CD1c-positive myeloid dendritic cell (primary cell): Measurements from ENCODE around the gene CBX1.
A peak's percentile ranks its signal among the peaks of the same experiment; 100 is the strongest.
"Not testable (repeated sequence)": the region's sequence is repeated elsewhere in the genome, so short reads cannot be mapped to it uniquely, and the experiment has no call there.

ENCODE experiments used
- DNase-seq: peaks from one replicate; pipeline ENCODE4 v3.0.0-alpha.2; 2016; ENCODE audit errors: extremely low spot score

CBX1 gene

DNA sequence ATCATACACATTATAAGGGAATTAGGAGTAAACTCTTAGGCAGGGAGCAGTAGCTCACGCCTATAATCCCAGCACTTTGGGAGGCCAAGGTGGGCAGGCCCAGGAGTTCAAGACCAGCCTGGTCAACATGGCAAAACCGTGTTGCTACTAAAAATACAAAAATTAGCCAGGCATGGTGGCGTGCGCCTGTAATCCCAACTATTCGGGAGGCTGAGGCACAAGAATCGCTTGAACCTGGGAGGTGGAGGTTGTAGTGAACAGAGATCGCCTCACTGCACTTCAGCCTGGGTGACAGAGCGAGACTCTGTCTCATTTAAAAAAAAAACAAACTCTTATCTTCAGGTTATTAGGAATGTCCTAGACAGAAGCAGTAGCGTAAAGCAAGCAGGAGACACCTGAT is 28.5 kb downstream of the CBX1 start:
- DNase-seq, result not testable (repeated sequence)

DNA sequence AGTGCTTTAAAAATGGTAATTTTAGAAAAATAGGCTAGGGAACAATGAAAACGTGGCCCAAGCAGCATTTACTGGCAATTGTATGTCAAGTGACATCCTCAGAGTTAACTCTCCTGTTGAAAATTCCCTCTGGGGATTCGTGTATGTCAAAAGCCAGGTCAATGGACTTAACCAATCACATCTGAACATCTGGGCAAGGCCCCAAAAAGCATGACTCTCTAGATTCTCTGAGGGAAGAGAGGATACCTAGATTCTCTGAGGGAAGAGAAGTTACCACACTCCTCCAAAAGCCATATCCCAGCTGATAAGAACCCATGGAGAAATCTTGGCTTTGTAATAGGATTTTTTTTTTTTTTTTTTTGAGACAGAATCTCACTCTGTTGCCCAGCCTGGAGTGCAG is 29.6 kb downstream of the CBX1 start:
- no peak for DNase-seq

DNA sequence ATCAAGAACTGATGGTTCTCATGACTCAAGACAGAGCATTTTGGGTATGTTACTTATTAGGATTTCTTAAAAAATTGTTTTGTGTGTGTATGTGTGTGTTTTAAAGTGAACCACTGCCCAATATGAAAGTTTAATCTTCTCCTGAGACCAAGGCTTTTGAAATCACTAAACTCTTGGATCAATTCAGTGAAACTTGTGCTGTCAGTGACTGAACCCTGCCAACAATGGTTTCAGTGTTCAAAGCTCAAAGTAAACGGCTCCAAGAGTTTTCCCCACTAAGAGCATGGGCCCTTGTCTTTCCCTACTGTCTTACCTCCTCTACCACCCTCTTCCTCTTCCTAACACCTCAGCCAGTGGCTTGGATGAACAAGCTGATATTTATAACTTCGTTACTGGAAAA is 31.1 kb downstream of the CBX1 start:
- no peak for DNase-seq

DNA sequence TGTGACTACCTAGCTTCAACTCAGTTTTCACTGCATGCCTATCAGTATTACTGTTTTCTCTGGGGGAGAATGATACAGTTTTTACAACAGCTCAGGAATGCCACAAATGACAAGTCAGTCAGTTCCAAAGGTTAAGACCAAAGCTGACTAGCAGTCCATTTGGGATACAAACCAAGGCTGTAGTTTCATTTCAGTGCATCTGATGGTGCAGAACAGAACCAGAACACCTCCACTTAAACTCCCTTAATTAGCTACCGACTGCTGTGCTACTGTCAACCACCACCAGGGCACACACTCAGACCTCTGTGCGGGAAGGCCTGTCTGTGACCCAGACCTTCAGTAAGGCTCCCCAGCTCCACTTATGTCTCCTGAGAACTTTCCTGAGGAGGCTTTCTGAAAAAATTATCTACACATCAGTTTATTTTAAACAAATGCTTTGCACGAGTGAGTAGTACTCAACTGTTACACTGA is 32.8 kb downstream of the CBX1 start:
- DNase-seq, result peak; percentile 7

DNA sequence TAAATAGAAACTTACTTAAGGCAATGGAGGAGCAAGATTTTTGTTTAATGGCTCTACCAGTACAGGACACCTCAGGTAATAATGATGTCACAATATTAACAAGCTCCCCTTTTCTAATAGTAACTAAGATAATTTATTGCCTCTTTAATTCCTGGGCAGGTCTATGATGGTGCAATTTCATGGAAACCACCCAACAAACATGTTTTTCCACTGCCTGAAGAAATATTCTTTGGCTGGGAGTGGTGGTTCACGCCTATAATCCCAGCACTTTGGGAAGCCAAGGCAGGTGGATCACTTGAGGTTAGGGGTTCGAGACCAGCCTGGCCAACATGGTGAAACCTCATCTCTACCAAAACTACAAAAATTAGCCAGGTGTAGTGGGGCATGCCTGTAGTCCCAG is 33.5 kb downstream of the CBX1 start:
- not testable (repeated sequence) for DNase-seq

DNA sequence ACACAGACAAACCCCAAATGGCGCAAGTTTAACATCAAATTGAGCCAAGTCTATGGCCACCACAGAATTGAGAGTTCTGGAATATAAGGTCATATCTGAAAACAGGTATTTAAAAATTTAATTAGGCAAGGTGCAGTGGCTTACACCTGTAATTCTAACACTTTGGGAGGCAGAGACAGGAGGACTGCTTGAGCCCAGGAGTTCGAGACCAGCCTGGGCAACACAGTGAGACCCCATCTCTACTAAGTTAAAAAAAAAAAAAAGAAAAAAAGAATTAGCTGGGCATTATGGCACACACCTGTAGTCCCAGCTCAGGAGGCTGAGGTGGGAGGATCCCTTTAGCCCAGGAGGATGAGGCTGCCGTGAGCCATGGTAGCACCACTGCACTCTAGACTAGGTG is 34.0 kb downstream of the CBX1 start:
- no peak for DNase-seq

DNA sequence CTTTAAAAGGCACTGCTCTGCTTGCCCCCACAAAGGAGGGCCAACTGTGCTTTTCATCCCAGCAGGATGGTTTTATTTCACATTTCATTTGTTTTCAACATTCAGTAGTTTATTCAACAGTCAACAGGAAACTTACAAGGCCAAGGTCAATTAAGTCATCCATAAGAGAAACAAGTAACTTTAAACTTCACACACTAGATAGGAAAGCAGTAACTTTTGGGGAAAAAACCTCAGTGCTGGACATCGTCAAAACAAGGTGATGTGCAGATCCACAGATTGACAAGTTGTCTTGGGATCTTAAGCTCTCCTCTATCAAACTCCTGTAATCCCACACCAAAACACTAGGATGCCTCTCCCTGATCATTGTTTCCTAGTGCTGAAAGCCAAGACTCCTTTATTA is 34.6 kb downstream of the CBX1 start:
- DNase-seq, result no peak

DNA sequence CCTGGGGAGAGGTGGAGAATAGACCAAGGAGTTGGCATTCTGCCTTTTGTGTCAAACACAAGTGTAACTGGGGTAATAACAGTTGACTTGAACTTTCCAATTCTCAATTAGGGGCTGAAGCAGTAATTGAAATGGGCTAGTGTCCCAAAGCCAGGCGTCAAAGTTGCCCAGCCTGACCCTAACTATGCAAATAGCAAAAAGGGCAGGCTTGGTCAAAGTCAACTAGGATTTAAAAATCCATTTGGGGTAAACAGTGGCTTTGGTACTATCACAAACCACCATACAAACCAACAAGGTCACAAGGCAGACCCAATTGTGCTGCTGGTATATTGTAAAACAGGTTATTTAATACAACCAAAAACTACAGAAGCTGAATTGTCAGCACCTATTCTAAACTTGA is 35.1 kb downstream of the CBX1 start:
- no peak for DNase-seq

DNA sequence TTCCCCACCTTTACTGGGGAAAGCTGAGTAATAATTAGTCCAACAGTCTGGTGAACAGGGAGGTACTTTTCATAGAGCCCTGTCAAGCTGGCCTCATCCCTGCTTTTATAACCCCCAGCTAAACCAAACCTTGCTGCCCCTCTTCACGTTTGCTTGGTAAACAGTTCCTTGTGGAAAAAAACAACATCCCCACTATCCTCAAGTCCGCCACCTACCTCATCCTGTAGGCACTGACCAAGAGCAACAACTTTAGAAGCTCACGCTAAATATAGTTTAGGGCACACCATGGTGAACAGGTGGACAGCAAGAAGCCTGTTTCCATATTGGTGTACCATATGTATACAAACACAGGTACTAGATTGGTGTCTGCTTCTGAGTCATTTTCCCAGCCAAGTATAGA is 36.6 kb downstream of the CBX1 start:
- DNase-seq, result no peak

DNA sequence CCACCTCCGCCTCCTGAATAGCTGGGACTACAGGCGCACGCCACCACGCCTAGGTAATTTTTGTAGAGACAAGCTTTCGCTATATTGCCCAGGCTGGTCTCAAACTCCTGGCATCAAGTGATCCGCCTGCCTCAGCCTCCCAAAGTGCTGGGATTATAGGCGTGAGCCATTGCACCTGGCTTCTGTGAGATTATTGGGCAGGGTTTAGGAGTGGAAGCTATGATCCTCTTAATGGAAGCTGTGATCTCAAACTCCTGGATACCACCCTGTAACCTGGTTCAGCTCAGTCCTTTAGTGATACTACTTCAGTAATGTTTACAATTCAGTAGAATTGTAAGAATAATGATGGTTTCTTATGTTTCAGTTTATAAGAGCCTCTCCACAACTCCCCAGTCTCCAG is 39.0 kb downstream of the CBX1 start:
- no peak for DNase-seq

DNA sequence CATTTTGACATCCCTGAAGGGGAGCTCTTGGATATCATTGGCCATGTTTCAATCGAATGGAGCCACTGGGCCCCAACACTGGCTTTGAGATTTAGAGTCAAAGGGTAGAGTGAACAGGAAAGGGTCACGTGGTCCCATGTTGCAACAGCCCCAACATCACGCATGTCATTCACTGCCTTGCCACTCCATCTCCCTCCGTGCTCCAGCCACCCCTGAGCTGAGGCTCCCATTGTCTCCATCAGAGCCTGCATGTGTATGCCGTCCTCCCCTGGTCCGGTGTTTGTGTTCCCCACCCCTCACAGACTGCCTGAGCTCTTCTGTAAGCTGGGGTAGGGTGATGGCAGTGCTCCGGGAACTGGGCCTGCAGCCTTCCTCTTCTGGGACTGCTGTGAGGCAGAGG is 41.0 kb downstream of the CBX1 start:
- no peak for DNase-seq

DNA sequence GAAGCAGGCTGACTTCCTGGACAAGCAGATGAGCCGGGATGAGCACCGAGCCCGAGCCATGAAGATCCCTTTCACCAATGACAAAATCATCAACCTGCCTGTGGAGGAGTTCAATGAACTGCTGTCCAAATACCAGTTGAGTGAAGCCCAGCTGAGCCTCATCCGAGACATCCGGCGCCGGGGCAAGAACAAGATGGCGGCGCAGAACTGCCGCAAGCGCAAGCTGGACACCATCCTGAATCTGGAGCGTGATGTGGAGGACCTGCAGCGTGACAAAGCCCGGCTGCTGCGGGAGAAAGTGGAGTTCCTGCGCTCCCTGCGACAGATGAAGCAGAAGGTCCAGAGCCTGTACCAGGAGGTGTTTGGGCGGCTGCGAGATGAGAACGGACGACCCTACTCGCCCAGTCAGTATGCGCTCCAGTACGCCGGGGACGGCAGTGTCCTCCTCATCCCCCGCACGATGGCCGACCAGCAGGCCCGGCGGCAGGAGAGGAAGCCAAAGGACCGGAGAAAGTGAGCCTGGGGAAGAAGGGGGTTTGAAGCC is 42.1 kb downstream of the CBX1 start:
- DNase-seq, result no peak

DNA sequence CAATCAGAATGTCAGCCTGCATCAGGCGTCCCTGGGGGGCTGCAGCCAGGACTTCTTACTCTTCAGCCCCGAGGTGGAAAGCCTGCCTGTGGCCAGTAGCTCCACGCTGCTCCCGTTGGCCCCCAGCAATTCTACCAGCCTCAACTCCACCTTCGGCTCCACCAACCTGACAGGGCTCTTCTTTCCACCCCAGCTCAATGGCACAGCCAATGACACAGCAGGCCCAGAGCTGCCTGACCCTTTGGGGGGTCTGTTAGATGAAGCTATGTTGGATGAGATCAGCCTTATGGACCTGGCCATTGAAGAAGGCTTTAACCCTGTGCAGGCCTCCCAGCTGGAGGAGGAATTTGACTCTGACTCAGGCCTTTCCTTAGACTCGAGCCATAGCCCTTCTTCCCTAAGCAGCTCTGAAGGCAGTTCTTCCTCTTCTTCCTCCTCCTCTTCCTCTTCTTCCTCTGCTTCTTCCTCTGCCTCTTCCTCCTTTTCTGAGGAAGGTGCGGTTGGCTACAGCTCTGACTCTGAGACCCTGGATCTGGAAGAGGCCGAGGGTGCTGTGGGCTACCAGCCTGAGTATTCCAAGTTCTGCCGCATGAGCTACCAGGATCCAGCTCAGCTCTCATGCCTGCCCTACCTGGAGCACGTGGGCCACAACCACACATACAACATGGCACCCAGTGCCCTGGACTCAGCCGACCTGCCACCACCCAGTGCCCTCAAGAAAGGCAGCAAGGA is 42.7 kb downstream of the CBX1 start:
- DNase-seq, result no peak

DNA sequence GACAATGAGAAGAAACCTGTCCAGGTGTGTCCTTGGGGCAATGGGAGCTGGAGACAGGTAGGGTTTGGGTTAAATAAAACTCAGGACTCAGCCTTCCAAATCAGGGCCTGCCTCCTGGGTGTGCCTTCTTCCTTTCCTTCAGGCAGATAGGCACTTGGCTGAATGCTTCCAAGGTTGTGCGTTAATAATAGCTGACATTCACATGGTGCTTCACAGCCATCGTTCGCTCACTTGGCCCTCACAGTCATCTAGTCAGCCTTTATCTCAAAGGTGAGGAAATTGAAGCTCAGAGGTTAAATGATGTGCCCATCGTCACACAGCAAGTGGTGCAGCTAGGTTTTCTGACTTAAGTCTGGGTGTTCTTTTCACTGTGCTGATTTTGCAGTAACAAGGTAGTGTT is 43.7 kb downstream of the CBX1 start:
- no peak for DNase-seq

DNA sequence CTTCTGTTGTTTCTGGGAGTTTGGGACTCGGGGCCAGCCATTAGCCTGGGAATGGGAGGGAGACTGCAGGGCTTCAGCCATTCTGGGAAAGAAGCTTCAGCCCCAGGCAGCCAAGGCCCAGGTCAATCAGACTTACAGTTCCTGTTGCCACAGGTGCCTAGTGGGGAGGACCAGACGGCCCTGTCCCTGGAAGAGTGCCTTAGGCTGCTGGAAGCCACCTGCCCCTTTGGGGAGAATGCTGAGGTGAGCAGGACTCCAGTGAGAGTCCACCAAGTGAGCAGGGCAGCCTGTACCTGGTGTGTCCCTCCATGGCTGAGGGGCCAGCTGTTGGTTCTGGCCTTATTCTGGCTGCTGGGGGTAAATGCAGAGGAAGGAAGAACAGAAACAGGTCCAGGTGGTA is 44.4 kb downstream of the CBX1 start:
- DNase-seq, result no peak

DNA sequence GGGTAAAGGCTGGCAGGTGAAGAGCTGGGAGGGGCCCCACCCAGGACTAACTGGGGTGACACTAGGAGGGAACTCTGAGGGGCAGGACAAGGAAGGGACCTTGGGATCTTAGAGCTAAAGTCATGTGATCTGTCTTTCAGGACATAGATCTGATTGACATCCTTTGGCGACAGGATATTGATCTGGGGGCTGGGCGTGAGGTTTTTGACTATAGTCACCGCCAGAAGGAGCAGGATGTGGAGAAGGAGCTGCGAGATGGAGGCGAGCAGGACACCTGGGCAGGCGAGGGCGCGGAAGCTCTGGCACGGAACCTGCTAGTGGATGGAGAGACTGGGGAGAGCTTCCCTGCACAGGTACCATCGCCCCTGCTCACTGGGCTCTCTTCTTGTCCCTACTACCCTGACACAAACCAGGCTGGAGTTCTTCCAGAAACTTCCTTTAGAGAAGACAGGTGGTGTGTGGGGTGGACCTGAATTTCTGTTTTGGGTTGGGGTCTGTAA is 45.0 kb downstream of the CBX1 start:
- no peak for DNase-seq

DNA sequence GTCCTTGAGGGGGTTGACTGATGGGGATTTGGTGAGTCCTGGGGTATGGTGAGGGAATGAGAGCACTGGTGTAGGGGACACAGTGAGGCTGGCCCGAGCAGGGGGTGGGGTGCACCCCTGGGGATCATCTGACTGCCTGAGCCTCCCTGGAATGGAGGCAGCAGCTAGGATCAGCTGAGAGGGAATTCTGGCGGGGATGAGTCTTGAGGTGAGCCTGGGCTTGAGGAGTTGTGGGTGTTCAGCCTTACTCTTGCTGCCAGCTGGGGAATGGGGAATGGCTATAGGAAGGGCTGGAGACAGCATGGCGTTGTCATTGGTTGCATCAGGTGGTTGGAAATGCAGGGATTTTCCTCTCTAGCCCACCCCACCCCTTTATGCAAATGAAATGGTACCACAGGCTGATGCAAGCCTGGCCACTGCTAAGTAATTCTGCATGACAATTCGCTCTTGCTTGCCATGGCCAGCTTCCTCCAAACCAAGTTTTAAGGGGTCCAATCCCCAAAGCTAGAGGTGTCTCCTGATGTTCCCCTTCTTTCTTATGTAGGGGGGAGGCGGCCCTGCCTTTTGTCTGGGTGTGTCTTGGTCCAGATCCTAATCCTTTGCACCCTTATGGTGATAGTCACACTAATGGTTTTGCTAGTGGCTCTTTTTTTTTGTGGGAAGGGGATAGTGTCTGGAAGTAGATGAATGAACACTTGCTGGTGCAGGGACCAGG is 45.6 kb downstream of the CBX1 start:
- no peak for DNase-seq

DNA sequence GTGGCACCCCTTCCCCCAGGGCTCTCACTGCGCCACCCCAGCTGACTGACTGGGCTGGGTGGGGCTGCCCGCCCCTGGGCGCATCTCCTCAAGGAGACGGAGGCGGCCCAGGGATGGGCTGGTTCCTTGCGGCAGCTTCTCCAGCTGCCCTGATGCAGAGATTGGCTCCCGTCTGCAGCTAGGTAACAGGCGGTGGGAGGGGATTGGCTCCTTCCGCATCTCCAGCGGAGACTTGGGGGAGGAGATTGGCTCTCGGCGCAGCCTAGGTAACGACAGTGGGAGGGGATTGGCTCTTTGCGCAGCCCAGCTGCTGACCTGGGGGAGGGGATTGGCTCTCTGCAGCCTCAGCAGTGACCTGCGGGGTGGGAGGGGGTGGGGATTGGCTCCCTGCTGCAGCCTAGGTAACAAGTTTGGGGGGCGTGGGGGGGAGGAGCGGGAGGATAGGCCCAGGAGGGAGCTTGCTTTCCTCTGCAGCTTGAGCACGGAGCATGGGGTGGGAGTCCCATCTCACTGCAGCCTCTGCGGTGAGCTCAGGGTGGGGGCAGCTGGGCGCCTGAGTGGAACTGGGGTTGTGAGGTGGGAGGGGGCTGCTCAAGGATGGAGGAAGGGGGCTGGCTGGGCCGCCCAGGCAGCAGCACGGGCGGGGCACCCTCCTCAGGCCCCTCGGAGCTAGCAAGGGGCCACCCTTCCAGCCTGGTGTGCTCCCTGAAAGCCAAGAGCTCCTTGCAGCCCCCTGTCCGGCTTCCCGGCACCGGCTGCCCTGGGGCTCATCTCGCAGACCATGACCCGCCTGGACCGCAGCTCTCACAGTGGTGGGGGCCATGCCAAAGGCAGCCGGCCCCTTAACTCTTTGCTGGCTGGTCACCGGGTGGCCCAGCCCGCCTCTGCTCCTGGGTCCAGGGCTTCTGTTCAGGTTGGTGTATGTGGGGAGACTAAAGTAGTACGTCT is 46.8 kb downstream of the CBX1 start:
- DNase-seq, result no peak

DNA sequence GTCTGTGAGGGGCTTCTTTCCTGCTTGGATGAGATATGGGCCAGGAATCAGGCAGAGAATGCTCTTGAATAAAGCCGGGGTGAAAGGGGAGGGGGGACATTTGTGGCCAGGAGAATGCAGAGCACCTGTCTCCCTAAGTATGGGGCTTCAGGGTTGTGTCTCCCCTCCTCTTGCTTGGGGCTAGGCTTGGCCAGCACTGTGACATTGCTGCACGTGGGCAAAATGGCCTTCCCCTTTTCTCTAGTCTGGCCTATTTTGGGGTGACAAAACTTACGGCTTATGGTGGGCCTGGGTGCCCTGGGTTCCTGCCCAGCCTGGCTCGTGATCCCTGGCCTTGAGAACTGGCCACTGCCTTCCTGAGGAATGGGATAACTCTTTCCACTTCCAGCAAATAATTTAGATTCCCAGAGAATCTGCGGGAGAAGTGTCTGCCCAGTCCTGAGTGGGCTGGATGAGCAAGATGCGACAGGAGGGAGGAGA is 47.5 kb downstream of the CBX1 start:
- no peak for DNase-seq

DNA sequence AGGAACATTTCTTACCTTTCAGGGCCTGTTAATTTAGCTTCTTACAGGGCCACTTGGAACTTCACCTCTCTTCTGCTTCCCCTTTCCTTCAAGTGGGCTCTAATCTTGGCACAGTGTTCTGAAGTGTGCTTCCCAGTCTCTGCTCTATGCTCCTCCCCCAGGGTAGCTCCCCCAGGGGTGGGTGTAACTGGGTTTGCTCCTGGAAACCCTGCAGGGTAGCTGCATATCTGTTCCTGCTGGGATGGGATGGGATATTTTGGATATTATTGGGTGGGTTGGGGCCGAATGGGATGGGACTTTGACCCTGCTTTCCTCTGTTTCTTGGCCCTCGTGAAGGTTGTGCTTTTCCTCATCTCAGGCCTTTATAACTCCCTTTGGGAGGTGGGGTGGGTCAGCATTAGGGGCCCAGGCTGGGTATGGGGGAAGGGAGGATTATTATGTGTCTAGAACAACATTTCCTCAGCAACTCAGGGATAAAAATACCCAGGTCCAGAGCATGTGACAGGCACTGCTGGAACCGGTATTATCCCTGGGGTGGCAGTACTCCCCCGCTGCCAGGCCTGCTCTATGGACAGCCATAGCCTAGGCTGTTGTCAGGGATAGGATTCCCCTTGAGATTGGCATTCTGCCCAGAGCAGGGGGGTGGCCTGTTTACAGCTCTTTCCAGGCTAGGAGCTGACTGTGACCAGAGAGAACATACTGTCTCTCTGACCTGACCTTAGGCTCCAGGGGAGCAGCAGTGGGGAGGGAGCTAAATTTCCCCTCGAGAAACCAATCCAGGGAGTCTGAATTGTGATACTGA is 48.1 kb downstream of the CBX1 start:
- no peak for DNase-seq
